ENCODE results near the gene C1QTNF1.

Gene C1QTNF1

DNA sequence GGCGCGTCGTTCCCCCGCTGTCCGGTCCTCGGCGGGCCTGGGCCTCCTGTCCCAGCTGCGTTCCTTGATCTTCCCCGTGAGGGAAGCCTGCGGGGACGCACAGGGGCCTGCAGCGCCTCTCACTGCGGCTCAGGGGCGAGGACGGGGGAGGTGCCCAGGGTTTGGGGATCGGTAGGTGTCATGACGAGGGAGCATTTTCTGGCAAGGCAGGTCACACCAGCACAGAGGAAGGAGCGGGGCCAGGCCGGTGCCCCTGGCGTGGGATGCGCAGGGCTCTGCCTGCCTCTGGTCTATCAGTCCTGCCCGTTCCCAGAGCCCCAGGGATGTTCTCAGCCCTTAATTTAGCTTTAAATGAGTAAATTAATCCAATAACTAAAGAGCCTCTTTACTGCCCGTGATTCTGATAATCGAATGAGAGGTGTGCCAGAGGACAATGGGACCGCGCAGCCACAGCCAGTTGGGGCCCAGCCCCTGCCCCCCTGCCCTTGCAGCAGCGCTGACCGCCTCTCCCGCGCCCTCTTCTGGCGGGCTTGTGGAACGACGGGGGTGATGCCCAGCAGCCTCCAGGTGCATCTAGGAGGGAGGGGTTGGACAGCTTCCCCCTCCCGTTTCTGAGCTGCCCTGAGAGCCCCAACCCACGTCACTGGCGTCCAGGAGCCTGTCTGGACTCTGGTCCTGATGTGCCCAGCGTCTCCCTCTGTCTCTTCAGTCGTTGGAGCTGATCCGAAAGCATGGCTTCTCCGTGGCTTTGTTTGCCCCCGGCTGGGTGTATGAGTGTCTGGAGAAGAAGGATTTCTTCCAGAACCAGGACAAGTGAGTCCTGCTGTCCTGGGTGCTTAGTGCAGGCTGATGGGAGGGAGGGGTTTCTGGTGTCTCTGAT, 58.6 kb downstream of the C1QTNF1 start:
- no peak for TF ChIP-seq GATA2 (IDR thresholded peaks at IDR 0.05; ENCODE audit: low read depth, low read length)
- TF ChIP-seq GATA3 (IDR thresholded peaks at IDR 0.05; ENCODE audit: low read depth, low read length), result no peak

DNA sequence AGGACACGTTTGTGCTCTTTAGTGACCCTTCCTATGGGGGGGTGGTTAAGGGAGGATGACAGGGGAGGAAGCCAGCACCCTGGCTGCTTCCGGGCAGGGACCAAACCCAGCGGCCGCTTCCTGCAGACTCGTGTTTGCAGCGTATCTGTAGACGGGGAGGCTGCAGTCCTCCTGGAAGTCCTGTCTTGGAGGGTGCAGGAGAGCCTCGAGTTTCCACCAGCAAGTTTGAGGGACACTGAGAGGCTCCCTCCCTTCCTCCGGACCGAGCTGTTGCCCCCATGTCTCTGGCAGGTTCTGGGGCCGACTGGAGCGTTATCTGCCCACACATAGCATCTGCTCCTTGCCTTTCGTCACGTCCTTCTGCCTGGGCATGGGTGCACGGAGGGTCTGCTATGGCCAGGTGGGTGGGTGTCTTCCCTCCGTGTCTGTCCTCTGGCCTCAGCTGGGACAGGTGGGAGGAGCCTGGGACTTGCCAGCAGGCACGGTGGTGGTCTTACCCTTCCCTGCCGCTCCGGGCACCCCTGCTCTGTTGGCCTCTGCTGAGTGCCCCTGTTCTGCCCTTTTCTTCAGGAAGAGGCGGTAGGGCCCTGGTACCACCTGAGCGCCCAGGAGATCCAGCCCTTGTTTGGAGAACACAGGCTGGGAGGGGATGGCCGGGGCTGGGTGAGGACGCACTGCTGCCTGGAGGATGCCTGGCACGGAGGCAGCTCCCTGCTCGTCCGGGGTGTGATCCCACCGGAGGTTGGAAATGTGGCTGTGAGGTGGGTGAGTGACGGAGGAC, 59.4 kb downstream of the C1QTNF1 start:
- no peak for TF ChIP-seq GATA2 (IDR thresholded peaks at IDR 0.05; ENCODE audit: low read depth, low read length)

DNA sequence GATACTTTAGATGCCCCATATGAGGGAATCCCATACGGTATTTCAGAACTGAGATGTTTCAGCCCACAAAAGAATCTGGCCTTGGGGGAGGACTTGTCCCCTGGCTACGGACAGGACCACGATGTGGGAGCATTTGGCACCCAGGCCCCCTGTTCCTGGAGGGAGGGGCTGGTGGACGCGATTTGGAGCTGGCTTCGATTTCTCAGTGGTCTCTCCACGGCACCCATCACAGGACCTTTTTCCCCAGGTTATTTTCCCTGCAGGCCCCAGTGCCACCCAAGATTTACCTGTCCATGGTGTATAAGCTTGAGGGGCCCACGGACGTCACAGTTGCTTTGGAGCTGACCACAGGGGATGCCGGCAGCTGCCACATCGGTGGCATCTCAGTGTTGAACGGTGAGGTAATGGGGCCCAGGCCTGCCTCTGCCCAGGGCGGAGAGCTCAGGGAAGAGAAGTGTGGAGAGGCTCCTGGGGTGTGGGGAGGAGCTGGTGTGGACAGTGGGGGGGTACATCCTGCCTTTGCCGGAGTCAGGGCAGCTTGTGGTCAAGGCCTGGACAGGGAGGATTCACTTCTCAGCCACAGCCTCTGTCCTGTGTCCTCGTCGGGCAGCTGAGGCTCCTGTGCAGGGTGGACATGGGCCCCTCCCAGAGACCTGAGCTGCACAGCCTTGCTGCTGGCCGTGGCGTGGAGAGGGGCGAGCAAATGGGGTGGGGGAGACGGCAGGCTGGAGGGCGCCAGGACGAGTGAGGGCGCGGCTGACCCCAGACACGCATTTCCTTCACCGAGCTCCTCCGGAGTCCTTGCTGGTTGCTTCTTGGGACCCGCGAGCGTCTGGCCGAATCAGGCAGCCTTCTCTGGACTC, 60.6 kb downstream of the C1QTNF1 start:
- no peak for TF ChIP-seq GATA3 (IDR thresholded peaks at IDR 0.05; ENCODE audit: low read depth, low read length)
- TF ChIP-seq GATA2 (IDR thresholded peaks at IDR 0.05; ENCODE audit: low read depth, low read length), result no peak

DNA sequence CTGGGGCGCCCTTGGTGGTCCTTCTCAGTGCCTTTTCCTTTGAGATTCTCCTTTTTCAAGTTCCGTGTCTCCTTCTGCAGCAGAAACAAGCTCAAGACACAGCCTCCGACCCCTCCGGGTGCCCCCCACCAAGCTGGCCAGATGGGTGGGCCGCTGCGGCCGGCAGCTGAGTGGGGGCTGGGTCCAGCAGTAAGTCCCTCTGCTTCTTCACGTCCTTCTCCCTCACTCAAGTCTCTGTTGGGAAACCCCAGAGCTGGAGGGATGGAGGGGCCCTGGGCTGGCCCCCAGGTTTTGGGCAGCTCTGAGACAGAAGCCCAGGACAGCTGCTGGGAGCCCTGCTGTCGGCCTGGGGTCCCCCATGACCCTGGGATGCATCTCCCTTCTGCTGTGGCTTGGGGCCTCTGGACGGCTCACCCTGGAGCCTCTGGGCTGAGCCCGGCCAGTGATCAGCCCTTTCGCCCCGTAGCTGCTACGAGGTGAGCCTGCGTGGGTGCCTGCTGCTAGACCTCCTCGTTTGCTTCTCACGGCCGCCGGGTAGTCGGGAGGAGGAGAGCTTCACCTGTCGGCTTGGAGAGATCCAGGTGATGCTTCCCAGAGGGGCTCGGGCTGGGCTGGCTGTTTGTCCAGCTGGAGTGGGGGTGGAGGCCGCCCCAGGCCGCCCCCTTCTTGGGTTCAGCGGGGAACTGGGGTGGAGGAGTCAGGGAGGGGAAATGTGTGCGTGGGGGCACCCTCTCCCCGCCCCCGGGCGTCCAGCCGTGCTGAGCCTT, 61.4 kb downstream of the C1QTNF1 start:
- TF ChIP-seq GATA3 (IDR thresholded peaks at IDR 0.05; ENCODE audit: low read depth, low read length), result no peak

DNA sequence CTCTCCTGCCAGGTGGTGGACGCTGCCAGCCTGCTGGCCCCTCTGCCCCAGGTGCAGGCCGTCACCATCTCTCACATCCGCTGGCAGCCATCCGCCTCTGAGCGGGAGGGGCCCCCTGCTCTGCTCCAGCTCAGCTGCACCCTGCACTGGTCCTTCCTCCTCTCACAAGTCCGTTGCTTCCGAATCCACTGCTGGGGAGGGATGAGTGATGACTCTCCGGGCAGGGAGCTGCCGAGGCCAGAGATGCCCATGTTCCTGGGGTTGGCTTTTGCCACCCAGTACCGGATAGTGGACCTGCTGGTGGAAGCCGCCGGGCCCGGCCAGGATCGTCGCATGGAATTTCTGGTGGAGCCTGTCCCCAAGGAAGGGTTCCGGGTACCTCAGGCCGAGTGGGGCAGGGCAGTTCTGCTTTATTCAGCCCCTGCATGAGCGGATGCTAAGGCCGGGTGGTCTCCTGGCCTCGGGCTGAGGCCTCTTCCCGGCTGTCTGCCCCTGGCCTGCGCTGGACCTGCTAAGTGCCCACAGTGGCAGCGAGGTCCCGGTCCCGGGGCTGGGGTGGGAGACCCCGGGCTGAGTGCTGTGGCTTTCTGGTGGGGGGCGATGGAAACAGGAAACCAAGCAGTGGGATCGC, 62.1 kb downstream of the C1QTNF1 start:
- no peak for TF ChIP-seq GATA3 (IDR thresholded peaks at IDR 0.05; ENCODE audit: low read depth, low read length)
- no peak for TF ChIP-seq GATA2 (IDR thresholded peaks at IDR 0.05; ENCODE audit: low read depth, low read length)

DNA sequence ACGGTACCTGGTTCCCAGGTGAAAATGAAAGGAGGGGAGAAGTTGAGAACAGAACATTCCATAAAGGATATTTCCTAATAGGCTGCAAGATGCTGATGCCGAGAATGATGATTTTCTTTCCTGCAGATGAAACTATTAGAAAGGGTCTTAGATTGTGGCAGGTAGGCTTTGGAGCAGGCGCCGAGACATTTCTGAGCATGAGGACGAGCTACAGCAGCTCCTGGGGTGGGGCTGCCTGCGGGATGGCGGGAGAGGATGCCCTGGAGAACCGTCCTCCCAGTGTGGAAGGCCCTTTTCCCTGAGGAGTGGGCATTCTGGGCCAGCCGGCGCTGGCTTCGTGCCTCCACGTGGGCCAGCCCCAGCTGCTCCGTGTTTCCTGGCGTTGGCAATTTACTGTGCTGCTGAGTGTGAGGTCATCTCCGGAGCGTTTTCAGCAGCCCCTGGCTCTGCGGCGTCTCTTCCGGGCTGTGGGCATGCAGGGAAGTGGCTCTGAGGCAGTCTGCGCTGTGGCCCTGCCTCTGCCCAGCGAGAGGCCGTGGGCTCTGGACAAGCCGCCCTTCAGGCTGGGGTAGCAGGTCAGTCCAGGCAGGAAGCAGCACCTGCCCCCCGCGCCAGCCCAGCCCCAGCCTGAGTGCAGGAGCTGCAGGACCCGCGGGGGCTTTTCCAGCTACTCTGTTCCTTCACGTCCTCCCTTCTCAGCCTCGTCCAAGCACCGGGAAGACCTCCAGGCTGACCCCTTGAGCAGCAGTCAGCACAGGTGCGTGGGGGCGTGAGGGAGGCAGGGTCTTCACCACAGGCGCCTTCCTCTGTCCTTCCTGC, 62.8 kb downstream of the C1QTNF1 start:
- TF ChIP-seq GATA2 (IDR thresholded peaks at IDR 0.05; ENCODE audit: low read depth, low read length) (no peak), GATA3 (IDR thresholded peaks at IDR 0.05; ENCODE audit: low read depth, low read length) (no peak)

DNA sequence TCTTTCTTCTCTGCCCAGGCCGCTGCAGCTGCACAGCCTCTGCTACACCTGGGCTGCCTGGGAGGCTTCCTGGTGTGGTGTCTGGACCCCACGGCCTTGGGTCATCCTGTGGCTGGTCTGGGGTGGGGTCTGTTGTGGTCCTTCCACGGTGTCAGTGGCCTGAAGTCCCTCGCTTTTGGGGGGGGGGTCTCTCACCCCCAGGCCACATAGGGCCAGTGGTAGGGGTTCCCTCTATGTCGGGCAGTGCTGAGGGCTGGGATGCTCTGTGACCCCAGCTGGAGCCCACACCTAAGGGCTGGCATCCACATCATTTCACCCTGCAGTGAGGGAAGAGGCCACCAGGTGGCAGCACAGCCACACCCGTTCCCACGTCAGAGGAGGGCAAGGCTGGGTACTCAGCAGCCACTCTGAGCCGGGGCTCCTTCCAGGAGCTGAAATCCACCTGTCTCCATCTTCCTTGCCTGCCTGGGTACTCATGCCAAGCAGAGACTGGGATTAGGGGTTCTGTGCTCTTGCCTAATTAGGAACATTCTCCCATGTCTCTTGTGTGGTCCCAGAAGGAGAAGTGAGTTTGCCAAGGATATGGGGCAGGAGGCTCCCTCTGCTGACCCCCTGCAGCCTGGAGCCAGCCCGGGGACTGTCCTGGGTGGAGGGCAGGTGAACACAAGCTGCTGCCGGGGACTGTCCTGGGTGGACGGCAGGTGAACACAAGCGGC, 63.6 kb downstream of the C1QTNF1 start:
- TF ChIP-seq GATA2 (IDR thresholded peaks at IDR 0.05; ENCODE audit: low read depth, low read length) (no peak), GATA3 (IDR thresholded peaks at IDR 0.05; ENCODE audit: low read depth, low read length) (no peak)

DNA sequence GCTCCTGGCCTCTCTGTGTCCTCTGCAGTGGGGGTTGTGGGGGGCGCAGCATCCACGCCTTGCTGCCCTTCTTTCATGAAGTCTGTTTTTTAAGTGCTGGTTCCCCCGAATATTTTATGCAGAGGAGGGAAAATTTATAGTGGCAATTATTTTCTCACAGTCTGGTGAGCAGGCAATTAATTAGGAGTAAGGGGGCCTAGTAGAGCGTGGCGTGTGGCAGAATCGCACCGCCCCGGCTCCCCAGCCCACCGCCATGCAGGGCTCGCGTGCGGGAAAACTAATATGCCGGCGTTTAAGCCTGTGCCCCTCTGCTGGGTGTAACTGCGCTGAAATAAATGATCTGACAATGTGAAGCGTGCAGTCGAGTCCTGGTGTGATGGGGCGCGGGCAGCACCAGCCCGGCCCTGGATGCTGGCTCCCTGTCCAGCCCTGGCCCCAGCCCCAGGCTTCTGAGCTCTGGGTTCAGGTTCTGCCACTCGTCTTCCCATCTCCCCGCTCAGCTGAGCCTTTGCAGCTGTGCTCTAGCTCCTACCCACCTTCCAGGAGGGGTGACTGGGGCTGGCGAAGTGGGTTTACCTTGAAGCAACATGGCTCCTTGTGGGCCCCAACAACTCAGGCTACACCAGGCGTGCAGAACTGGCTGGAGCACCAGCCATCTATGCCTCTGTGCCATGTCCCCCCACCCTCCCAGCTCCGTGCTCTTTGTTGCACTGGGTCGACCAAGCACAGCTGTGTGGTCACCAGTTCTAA, 64.5 kb downstream of the C1QTNF1 start:
- no peak for TF ChIP-seq GATA2 (IDR thresholded peaks at IDR 0.05; ENCODE audit: low read depth, low read length)

DNA sequence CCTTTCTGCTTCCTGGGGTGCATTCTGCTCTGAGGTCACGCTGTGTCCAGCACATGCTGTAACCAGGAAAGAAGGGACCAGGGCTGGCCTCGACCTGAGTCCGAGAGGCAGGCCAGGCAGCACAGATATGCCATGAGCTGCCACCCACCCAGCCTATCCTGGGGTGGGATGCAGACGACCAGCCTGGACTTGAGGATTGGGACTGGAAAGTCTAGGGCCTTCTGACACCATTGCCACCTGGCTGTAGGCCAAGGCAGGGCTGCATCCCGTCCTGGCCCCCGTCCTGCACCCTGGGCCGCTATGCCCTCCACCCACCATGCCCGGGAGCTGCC, 65.0 kb downstream of the C1QTNF1 start:
- no peak for TF ChIP-seq GATA2 (IDR thresholded peaks at IDR 0.05; ENCODE audit: low read depth, low read length)
- TF ChIP-seq GATA3 (IDR thresholded peaks at IDR 0.05; ENCODE audit: low read depth, low read length), result no peak

DNA sequence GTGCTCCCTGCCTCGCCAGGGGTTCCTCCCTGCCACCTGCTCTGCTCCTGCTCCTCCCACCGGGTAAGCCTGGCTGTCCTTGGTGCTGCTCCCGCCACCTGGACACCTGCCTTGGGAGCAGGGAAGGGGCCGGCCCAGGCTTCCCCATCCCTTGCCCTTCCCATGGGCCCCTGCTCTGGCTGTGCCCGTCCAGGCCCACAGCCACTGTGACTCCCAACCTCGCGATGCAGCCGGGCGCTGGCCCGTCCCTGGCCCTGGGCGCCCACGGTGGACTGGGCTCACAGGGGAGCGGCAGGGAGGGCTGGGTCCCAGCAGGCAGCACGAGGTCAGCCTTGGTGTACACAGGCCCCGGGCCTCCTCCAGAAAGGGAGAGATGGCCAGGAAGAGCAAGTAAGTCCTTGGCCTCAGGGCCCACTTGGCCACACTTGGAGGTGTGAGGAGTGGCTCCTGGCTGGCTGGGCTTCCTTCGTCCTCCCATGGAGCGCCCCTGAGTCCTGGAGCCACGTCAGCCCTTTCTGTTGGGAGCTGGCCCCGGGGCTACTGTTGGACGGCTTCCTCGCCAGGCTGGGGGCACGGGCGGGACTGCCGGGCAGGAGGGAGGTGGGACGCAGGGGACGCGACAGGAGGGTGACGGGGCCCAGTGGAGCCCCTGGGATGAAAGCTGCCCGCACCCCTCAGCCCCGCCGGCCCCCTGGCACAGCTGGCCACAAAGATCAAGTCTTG, 65.9 kb downstream of the C1QTNF1 start:
- TF ChIP-seq GATA2 (IDR thresholded peaks at IDR 0.05; ENCODE audit: low read depth, low read length), result no peak
- no peak for TF ChIP-seq GATA3 (IDR thresholded peaks at IDR 0.05; ENCODE audit: low read depth, low read length)
